Stimulated activated CD4-positive, alpha-beta T cell treated with anti-CD3 and anti-CD28 coated beads, TNF-alpha, amount 100 ng/mL, for 4 hours (primary cell): ENCODE data around the gene TTC9.

ENCODE experiments used
- DNase-seq, 3 experiments: peaks; one replicate each; pipeline ENCODE4 v3.0.0-alpha.2; 2020; ENCODE audit warnings: low read depth in 3 of 3

Gene TTC9

GRCh38 chr14:70645892-70646291 lies 4.2 kb downstream of the TTC9 start:
- no peak for DNase-seq

- DNase-seq: no peak
Observed at GRCh38 chr14:70646705-70647104, 5.0 kb downstream of the TTC9 start.

GRCh38 chr14:70648346-70648745 lies 6.6 kb downstream of the TTC9 start:
- DNase-seq: no peak

GRCh38 chr14:70649803-70650202 lies 8.1 kb downstream of the TTC9 start:
- no peak for DNase-seq

GRCh38 chr14:70651522-70651921 lies 9.8 kb downstream of the TTC9 start:
- no peak for DNase-seq

- DNase-seq: no peak
Observed at GRCh38 chr14:70652871-70653270, 11.2 kb downstream of the TTC9 start.

- no peak for DNase-seq
Observed at GRCh38 chr14:70653662-70654061, 11.9 kb downstream of the TTC9 start.

DNA sequence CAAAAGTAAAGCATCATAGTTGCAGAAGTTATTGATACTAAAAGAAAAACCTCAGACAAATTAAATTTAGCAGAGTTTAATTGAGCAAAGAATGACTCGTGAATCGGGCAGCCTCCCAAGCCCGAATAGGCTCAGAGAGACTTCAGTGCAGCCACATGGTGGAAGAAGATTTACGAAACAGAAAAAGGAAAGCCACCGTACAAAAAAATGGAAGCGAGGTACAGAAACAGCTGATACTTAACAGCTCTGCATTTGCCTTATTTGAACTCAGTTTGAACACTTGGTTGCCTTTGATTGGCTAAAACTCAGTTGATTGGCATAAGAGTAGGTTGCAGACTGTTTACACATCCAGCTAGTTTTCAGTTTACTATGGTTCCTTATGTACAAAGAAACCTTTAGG lies 12.9 kb downstream of the TTC9 start:
- DNase-seq: no peak

- peak in 2 of 3 experiments; percentile 38 to 47 for DNase-seq
Observed at GRCh38 chr14:70655110-70655826, 13.6 kb downstream of the TTC9 start.

- DNase-seq: no peak
Observed at GRCh38 chr14:70658899-70659298, 17.2 kb downstream of the TTC9 start.

GRCh38 chr14:70660967-70661893 lies 19.5 kb downstream of the TTC9 start:
- DNase-seq: no peak

DNA sequence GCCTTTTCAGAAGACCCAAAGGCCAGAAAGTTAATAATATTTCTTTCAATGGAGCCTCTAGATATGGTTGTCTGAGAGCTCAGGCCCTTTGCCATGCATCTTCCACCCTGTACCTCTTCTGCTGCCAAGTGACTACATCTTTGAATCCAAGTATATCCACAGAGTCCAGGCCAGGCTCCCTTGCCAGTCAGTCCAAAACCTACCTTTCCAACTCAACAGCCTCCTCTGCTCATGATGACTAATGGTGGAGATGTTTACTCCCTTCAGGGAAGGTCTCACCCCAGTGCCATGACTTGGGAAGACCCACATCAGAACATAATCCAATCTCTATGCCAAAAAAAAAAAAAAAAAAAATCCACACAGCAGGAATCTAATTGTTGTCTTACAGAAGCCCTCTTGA lies 20.4 kb downstream of the TTC9 start:
- DNase-seq: no peak

DNA sequence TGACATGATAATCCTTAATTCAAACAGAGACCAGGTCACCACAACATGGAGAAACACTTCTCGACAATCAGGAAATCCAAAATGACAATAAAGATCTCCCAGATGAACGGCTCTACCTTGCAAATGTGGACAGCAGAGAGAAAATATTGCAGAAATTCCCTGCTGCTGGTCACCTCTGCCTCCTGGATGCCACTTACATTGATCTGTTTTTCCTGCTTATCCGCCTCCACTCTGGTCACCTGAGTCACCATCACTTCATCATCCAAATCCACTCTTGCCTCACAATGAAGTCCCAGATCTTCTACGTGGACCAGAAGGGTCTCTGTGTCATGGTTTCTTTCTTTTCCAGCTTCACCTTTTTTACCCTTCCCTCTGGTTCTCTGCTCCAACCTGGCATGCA lies 21.1 kb downstream of the TTC9 start:
- no peak for DNase-seq

- no peak for DNase-seq
Observed at GRCh38 chr14:70663707-70664179, 22.0 kb downstream of the TTC9 start.

DNA sequence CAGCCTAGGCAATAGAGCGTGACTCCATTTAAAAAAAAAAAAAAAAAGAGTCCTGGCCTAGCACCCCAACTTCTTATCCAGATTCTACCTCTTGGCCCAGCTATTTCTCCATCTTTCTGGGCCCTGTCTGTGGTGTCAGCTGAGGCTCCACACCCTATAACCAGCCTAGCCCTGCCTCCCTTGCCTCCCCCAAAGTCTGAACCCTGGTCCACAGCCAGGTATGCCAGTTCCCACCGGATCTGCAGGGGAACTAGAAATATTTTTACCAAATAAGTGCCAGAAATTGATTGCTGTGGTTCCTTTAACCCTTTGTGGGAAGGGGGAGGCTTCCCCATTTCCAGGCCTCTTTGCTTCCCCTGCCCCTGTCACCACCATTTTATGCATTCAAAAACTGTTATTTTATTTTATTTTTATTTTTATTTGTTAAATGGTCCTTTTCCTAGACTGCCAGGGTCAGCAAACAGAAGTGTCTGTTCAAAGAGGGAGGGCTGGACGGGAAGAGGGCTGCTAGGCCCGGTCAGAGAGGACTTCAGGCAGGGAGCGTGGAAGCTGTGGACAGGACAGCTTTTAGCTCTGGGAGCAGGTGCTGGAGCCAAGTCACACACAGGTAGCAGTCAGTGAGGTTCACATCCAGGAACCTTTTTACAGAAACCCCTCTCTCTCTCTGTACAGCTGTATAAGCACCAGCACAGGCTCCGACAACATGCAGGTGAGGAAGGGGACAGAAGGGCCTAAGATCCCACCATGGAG lies 23.2 kb downstream of the TTC9 start:
- DNase-seq: no peak

GRCh38 chr14:70665448-70666360 lies 24.0 kb downstream of the TTC9 start:
- DNase-seq: no peak

DNA sequence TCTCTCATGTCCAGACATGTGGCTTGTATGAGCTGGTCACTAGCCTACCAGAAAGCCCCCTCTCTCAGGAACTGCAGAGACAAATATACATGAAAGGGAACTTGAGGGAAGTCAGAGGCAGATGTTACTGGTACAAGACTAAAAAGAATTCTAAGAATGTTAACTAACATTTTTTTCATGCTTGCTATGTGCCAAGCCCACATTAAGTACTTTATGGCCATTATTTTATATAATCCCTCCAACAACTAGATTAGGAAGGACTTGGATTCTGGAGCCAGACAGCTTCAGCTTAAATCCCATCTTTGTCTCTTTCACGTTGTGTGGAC lies 24.6 kb downstream of the TTC9 start:
- no peak for DNase-seq

DNA sequence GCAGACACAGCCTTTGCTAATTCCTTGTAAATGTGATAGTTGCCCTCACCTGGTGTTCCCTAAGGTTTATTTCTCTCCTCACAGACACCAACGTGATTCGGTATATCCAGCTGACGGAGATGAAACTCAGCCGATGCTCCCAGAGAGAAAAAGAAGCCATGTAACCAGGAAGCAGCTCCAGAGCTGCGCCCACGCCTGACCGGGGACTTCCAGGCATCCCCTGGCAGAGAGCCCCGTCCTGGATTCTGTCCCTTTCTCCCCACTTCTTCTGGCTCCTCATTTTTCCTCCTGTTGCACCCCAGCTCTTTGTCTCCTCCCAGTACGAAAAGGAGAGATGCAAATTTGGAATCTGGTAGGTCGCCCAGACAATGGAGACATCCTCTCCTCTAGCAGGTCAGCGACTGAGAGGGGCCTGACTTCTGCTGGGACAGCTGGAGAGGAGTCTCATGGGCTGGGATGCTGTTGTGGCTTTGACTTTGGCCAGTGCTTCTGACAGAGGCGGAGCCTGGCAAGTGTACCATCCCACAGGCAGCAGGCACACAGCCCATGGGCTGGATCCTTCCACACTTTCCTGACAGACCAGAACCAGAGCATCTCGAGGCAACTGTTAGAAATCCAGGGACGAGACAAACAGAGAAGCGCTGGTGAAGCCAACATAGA lies 29.4 kb downstream of the TTC9 start:
- DNase-seq: no peak

GRCh38 chr14:70671652-70672644 lies 30.2 kb downstream of the TTC9 start:
- no peak for DNase-seq
